Measurements from ENCODE around the gene MYO1H. TPM values are rescaled to one million over a fixed set of nuclear protein-coding genes. Genes with fewer than 3 reads are reported as not detected.

The MYO1H gene
- total and polyA plus RNA-seq, 5 donors from 2014 or later: 0.14 TPM; not detected in 4

GRCh38 chr12:109382031-109382430, 34.3 kb downstream of the MYO1H start:
- Histone ChIP-seq H3K27me3 (ENCODE audit: control insufficient read depth, insufficient read depth, low read length) (peaks cover 32% of the 10 kb centered on the region), H3K4me3 (ENCODE audit: low read depth, low read length) (no peak overlapping the region), H3K9me3 (ENCODE audit: control insufficient read depth in 2 of 2, low read length in 2 of 2) (no peaks in the 10 kb centered on the region), H3K4me1 (ENCODE audit: control insufficient read depth, insufficient read depth, low read length, poor library complexity, severe bottlenecking) (no peaks in the 10 kb centered on the region), H3K27ac (ENCODE audit: insufficient read depth, low read length, poor library complexity, severe bottlenecking) (no peak overlapping the region), H3K36me3 (ENCODE audit: control insufficient read depth, insufficient read depth, low read length) (no peaks in the 10 kb centered on the region)
- H3K9me3 Mint-ChIP-seq: no peaks in the 10 kb centered on the region
- ATAC-seq (ENCODE audit: low read depth in 2 of 2): no peak
- DNase-seq: no peak
- H3K4me1 Mint-ChIP-seq: no peaks in the 10 kb centered on the region
- H3K27ac Mint-ChIP-seq: no peak overlapping the region
- no peak overlapping the region for H3K4me3 Mint-ChIP-seq
- H3K36me3 Mint-ChIP-seq: no peaks in the 10 kb centered on the region
- peaks cover 60% of the 10 kb centered on the region for H3K27me3 Mint-ChIP-seq

DNA sequence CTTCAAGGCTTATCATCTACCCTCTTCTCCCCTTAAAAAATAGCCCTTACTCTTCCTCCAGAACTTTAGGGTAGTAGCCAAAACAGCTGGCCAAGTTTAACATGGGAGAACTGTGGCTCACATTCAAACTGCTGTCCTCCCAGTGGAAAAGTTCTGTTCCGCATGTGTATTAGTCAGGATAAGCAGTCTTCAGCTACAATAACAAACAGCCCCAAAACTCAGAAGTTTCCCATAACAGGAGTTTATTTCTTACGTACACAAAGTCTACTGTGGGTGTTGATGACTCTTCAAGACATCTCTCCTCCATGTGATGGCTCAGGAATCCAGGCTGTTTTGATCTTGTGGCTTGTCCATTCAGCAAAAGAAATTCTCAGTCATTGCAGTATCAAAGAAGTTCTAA, 35.5 kb downstream of the MYO1H start:
- H3K27me3 ChIP-seq (ENCODE audit: control insufficient read depth, insufficient read depth, low read length): peaks cover 30% of the 10 kb centered on the region
- H3K4me1 ChIP-seq (ENCODE audit: control insufficient read depth, insufficient read depth, low read length, poor library complexity, severe bottlenecking): no peaks in the 10 kb centered on the region
- peaks cover 2 to 7% of the 10 kb centered on the region in 2 experiments for H3K9me3 ChIP-seq (ENCODE audit: control insufficient read depth in 2 of 2, low read length in 2 of 2)
- ATAC-seq (ENCODE audit: low read depth in 2 of 2): no peak
- DNase-seq: no peak
- no peaks in the 10 kb centered on the region for H3K36me3 ChIP-seq (ENCODE audit: control insufficient read depth, insufficient read depth, low read length)
- no peak overlapping the region for H3K4me3 ChIP-seq (ENCODE audit: low read depth, low read length)
- Mint-ChIP-seq H3K36me3 (no peaks in the 10 kb centered on the region), H3K27ac (no peak overlapping the region), H3K4me3 (no peak overlapping the region), H3K9me3 (peaks cover 0 to 4% (median 0%) of the 10 kb centered on the region in 7 donors), H3K4me1 (no peaks in the 10 kb centered on the region), H3K27me3 (peaks cover 56% of the 10 kb centered on the region)
- no peak overlapping the region for H3K27ac ChIP-seq (ENCODE audit: insufficient read depth, low read length, poor library complexity, severe bottlenecking)

- peak in 2 of 3 donors; percentile 21 to 42 for DNase-seq
- H3K4me1 Mint-ChIP-seq: no peaks in the 10 kb centered on the region
- peaks cover 0 to 8% (median 2%) of the 10 kb centered on the region in 7 donors for H3K9me3 Mint-ChIP-seq
- peak overlapping the region in 1 of 3 donors; percentile 20 for H3K27ac Mint-ChIP-seq
- H3K27me3 ChIP-seq (ENCODE audit: control insufficient read depth, insufficient read depth, low read length): peaks cover 27% of the 10 kb centered on the region
- no peak for ATAC-seq (ENCODE audit: low read depth in 2 of 2)
- H3K36me3 Mint-ChIP-seq: no peaks in the 10 kb centered on the region
- H3K9me3 ChIP-seq (ENCODE audit: control insufficient read depth in 2 of 2, low read length in 2 of 2): peaks cover 2 to 7% of the 10 kb centered on the region in 2 experiments
- H3K4me1 ChIP-seq (ENCODE audit: control insufficient read depth, insufficient read depth, low read length, poor library complexity, severe bottlenecking): no peaks in the 10 kb centered on the region
- peaks cover 36% of the 10 kb centered on the region for H3K27me3 Mint-ChIP-seq
- H3K36me3 ChIP-seq (ENCODE audit: control insufficient read depth, insufficient read depth, low read length): no peaks in the 10 kb centered on the region
- no peak overlapping the region for H3K4me3 ChIP-seq (ENCODE audit: low read depth, low read length)
- H3K27ac ChIP-seq (ENCODE audit: insufficient read depth, low read length, poor library complexity, severe bottlenecking): no peak overlapping the region
- H3K4me3 Mint-ChIP-seq: no peak overlapping the region
These were observed 37.8 kb downstream of the MYO1H start for GRCh38 chr12:109385339-109386058.

GRCh38 chr12:109386059-109386433, 38.3 kb downstream of the MYO1H start:
- Histone ChIP-seq H3K36me3 (ENCODE audit: control insufficient read depth, insufficient read depth, low read length) (no peaks in the 10 kb centered on the region), H3K4me3 (ENCODE audit: low read depth, low read length) (no peak overlapping the region), H3K9me3 (ENCODE audit: control insufficient read depth in 2 of 2, low read length in 2 of 2) (peaks cover 2 to 7% of the 10 kb centered on the region in 2 experiments), H3K27ac (ENCODE audit: insufficient read depth, low read length, poor library complexity, severe bottlenecking) (no peak overlapping the region), H3K27me3 (ENCODE audit: control insufficient read depth, insufficient read depth, low read length) (peaks cover 27% of the 10 kb centered on the region), H3K4me1 (ENCODE audit: control insufficient read depth, insufficient read depth, low read length, poor library complexity, severe bottlenecking) (no peaks in the 10 kb centered on the region)
- Mint-ChIP-seq H3K36me3 (no peaks in the 10 kb centered on the region), H3K9me3 (peaks cover 0 to 8% (median 2%) of the 10 kb centered on the region in 7 donors), H3K4me1 (no peaks in the 10 kb centered on the region), H3K27me3 (peaks cover 37% of the 10 kb centered on the region), H3K4me3 (no peak overlapping the region), H3K27ac (no peak overlapping the region)
- DNase-seq (no peak), ATAC-seq (ENCODE audit: low read depth in 2 of 2) (no peak)

- Mint-ChIP-seq H3K4me3 (no peak overlapping the region), H3K27ac (no peak overlapping the region), H3K27me3 (peaks cover 45% of the 10 kb centered on the region), H3K36me3 (no peaks in the 10 kb centered on the region), H3K9me3 (peaks cover 0 to 8% (median 2%) of the 10 kb centered on the region in 7 donors), H3K4me1 (no peaks in the 10 kb centered on the region)
- H3K27me3 ChIP-seq (ENCODE audit: control insufficient read depth, insufficient read depth, low read length): peaks cover 22% of the 10 kb centered on the region
- H3K36me3 ChIP-seq (ENCODE audit: control insufficient read depth, insufficient read depth, low read length): no peaks in the 10 kb centered on the region
- ATAC-seq (ENCODE audit: low read depth in 2 of 2): no peak
- no peak overlapping the region for H3K4me3 ChIP-seq (ENCODE audit: low read depth, low read length)
- H3K27ac ChIP-seq (ENCODE audit: insufficient read depth, low read length, poor library complexity, severe bottlenecking): no peak overlapping the region
- H3K9me3 ChIP-seq (ENCODE audit: control insufficient read depth in 2 of 2, low read length in 2 of 2): peaks cover 2 to 7% of the 10 kb centered on the region in 2 experiments
- no peaks in the 10 kb centered on the region for H3K4me1 ChIP-seq (ENCODE audit: control insufficient read depth, insufficient read depth, low read length, poor library complexity, severe bottlenecking)
- DNase-seq: peak in 1 of 3 donors; percentile 38
These were observed 39.9 kb downstream of the MYO1H start for GRCh38 chr12:109387425-109388166.

GRCh38 chr12:109388167-109388563, 40.5 kb downstream of the MYO1H start:
- peaks cover 42% of the 10 kb centered on the region for H3K27me3 Mint-ChIP-seq
- Histone ChIP-seq H3K27me3 (ENCODE audit: control insufficient read depth, insufficient read depth, low read length) (peaks cover 22% of the 10 kb centered on the region), H3K36me3 (ENCODE audit: control insufficient read depth, insufficient read depth, low read length) (no peaks in the 10 kb centered on the region), H3K4me3 (ENCODE audit: low read depth, low read length) (no peak overlapping the region), H3K27ac (ENCODE audit: insufficient read depth, low read length, poor library complexity, severe bottlenecking) (no peak overlapping the region), H3K9me3 (ENCODE audit: control insufficient read depth in 2 of 2, low read length in 2 of 2) (peaks cover 2 to 7% of the 10 kb centered on the region in 2 experiments), H3K4me1 (ENCODE audit: control insufficient read depth, insufficient read depth, low read length, poor library complexity, severe bottlenecking) (no peaks in the 10 kb centered on the region)
- no peaks in the 10 kb centered on the region for H3K36me3 Mint-ChIP-seq
- H3K4me1 Mint-ChIP-seq: no peaks in the 10 kb centered on the region
- no peak overlapping the region for H3K27ac Mint-ChIP-seq
- peaks cover 0 to 8% (median 2%) of the 10 kb centered on the region in 7 donors for H3K9me3 Mint-ChIP-seq
- DNase-seq: no peak
- no peak overlapping the region for H3K4me3 Mint-ChIP-seq
- ATAC-seq (ENCODE audit: low read depth in 2 of 2): no peak

DNA sequence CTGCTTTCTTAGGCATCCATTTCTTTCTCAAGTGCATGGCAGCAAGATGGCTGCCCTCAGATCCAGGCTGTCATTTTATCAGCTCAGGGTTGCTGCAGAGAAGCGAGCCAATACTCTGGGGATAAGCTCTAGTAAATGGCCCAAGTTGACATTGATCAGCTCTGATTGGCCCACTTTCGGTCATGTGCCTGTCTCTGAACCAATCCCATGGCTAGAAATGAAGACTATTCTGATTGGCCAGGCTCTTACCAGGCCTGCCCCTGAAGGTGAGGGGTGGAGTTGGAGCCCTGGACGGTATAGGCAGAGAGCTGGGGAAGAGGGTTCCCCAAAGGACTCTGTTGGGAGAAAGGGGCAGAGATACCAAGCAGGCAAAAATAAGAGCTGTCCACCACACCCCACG, 41.4 kb downstream of the MYO1H start:
- no peaks in the 10 kb centered on the region for H3K4me1 ChIP-seq (ENCODE audit: control insufficient read depth, insufficient read depth, low read length, poor library complexity, severe bottlenecking)
- H3K4me3 ChIP-seq (ENCODE audit: low read depth, low read length): no peak overlapping the region
- no peak overlapping the region for H3K27ac Mint-ChIP-seq
- no peak for ATAC-seq (ENCODE audit: low read depth in 2 of 2)
- peaks cover 12% of the 10 kb centered on the region for H3K27me3 ChIP-seq (ENCODE audit: control insufficient read depth, insufficient read depth, low read length)
- H3K27ac ChIP-seq (ENCODE audit: insufficient read depth, low read length, poor library complexity, severe bottlenecking): no peak overlapping the region
- H3K9me3 Mint-ChIP-seq: peaks cover 0 to 8% (median 2%) of the 10 kb centered on the region in 7 donors
- peaks cover 41% of the 10 kb centered on the region for H3K27me3 Mint-ChIP-seq
- peaks cover 2 to 7% of the 10 kb centered on the region in 2 experiments for H3K9me3 ChIP-seq (ENCODE audit: control insufficient read depth in 2 of 2, low read length in 2 of 2)
- no peaks in the 10 kb centered on the region for H3K4me1 Mint-ChIP-seq
- DNase-seq: peak in 1 of 3 donors; percentile 8
- no peaks in the 10 kb centered on the region for H3K36me3 Mint-ChIP-seq
- H3K4me3 Mint-ChIP-seq: no peak overlapping the region
- no peaks in the 10 kb centered on the region for H3K36me3 ChIP-seq (ENCODE audit: control insufficient read depth, insufficient read depth, low read length)

Measured in CD4-positive, CD25-positive, alpha-beta regulatory T cell (primary cell).